Activated T-helper 1 cell treated with anti-CD3 and anti-CD28 coated beads, Interleukin-12 subunit alpha, Interleukin-12 subunit beta, Interleukin-2, Interleukin-4 antibody, amounts not matched to agents 30 ng/mL and 10 ng/mL and 1 ng/mL, durations not matched to agents 14 hours and 24 hours and 36 hours (primary cell): ENCODE measurements around the gene ATP8A2. TPM values are rescaled to one million over a fixed set of nuclear protein-coding genes. Genes with fewer than 3 reads are reported as not detected.
"Not testable (repeated sequence)": the region's sequence is repeated elsewhere in the genome, so short reads cannot be mapped to it uniquely, and the experiment has no call there.

Experiments
- DNase-seq: peaks from one replicate; pipeline ENCODE4 v3.0.0; 2021; ENCODE audit warnings: low spot score
- H3K27ac Mint-ChIP-seq: one replicate; pipeline ENCODE4 v1.8.0; 2021; ENCODE audit warnings: mild to moderate bottlenecking, mixed read lengths
- H3K27me3 Mint-ChIP-seq: one replicate; pipeline ENCODE4 v1.8.0; 2022; ENCODE audit warnings: mild to moderate bottlenecking, moderate library complexity, mixed read lengths; ENCODE audit not compliant: insufficient read depth
- H3K36me3 Mint-ChIP-seq: one replicate; pipeline ENCODE4 v1.8.0; 2021; ENCODE audit warnings: low read depth, mixed read lengths
- H3K4me1 Mint-ChIP-seq: one replicate; pipeline ENCODE4 v1.8.0; 2021; ENCODE audit warnings: low read depth, mixed read lengths
- H3K4me3 Mint-ChIP-seq: one replicate; pipeline ENCODE4 v1.8.0; 2021; ENCODE audit warnings: mild to moderate bottlenecking, moderate library complexity, mixed read lengths
- H3K9me3 Mint-ChIP-seq: one replicate; pipeline ENCODE4 v1.8.0; 2021; ENCODE audit warnings: mixed read lengths
- intact Hi-C: fragments of 100-400 bp; cut with micrococcal nuclease; formaldehyde crosslinking; loops from one replicate; pipeline ENCODE4 v1.15.1; 2024
- total RNA-seq: library from RNA; stranded (reverse); gene quantifications from 2 replicates; pipeline ENCODE4 v1.2.3, GENCODE V29; 2022

ATP8A2 gene
- total RNA-seq, 1 donor from 2014 or later: 0.52 TPM

DNA sequence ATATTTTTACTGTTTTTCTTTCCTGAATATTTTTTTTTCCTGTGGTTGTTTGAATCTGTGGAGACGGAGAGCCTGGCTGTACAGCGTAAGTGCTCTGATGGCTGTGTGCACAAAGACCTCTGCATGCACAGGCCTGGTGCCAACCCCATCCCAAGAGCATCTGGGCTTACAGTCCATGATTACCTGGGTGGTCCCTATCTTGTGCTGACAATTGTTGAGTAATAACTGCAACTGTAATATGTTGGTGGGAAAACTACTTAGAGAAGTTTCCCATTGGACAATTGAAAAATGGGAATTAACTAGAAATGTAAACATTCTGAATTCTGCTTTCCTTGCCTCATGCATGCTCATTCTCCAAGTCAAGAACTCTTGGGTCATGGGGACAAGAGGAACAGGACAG is 411.3 kb downstream of the ATP8A2 start:
- DNase-seq: no peak
- Mint-ChIP-seq H3K27me3 (peaks cover 5% of the 10 kb centered on the region), H3K4me1 (peaks cover 8% of the 10 kb centered on the region), H3K4me3 (no peak overlapping the region), H3K27ac (no peak overlapping the region), H3K9me3 (no peaks in the 10 kb centered on the region), H3K36me3 (peaks cover 1% of the 10 kb centered on the region)
- intact Hi-C loops: no loop called here

DNA sequence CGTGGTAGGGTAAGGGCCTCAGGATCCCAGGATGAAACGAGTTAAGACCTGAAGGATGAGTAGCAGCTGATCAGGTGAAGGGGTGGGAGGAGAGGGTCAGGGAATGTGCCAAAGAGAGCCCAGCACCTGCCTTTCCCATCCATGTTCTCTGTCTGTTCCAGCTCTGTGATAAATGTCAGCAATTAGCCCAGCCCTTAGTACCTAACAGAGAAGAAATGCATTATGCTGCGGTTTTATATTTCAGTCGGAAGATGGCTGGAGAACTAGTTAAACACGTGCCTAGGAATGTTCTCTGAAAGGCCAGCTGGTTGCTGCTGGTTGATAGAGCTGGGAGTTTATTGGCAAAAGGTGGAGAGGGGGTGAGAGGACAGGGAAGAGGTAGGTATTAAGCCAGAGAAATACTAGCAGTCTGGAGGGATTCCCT is 411.8 kb downstream of the ATP8A2 start:
- Mint-ChIP-seq H3K9me3 (no peaks in the 10 kb centered on the region), H3K27me3 (peaks cover 3% of the 10 kb centered on the region), H3K36me3 (peaks cover under 1% of the 10 kb centered on the region), H3K27ac (no peak overlapping the region), H3K4me3 (no peak overlapping the region), H3K4me1 (peaks cover 8% of the 10 kb centered on the region)
- intact Hi-C loops: no loop called here
- no peak for DNase-seq

DNA sequence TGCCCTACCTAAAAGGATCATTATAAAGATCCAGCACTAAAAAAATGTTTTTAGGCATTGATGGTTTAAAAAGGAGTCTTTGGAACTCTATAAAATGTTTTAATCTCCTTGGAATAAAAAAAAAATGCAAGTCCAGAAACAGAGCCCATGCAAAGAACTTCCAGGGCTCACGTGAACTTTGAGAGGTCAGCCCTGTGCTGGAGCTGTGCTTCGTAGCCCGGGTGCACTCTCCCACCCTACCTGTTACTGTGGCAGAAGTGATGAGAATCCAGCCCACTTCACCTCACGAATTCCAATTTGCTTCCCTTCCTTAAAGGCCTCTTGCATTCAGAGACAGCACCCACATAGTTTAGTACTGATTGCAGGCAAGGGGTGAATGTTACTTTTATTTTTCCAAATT is 412.3 kb downstream of the ATP8A2 start:
- DNase-seq: no peak
- H3K27ac Mint-ChIP-seq: no peak overlapping the region
- no peak overlapping the region for H3K4me3 Mint-ChIP-seq
- peaks cover 3% of the 10 kb centered on the region for H3K27me3 Mint-ChIP-seq
- no peaks in the 10 kb centered on the region for H3K36me3 Mint-ChIP-seq
- peaks cover 8% of the 10 kb centered on the region for H3K4me1 Mint-ChIP-seq
- intact Hi-C loops: no loop called here
- peaks cover under 1% of the 10 kb centered on the region for H3K9me3 Mint-ChIP-seq

DNA sequence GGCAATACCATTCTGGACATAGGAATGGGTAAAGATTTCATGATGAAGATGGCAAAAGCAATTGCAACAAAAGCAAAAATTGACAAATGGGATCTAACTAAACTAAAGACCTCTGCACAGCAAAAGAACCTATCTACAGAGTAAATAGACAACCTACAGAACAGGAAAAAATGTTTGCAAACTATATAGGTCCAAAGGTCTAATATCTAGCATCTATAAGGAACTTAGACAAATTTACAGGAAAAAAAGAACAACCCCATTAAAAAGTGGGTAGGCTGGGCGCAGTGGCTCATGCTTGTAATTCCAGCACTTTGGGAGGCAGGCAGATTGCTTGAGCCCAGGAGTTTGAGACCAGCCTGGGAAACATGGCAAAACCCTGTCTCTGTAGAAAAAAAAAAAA is 418.4 kb downstream of the ATP8A2 start:
- intact Hi-C loops, H3K27ac Mint-ChIP-seq, H3K4me1 Mint-ChIP-seq, H3K4me3 Mint-ChIP-seq, H3K27me3 Mint-ChIP-seq, DNase-seq, H3K36me3 Mint-ChIP-seq: not testable (repeated sequence)
- H3K9me3 Mint-ChIP-seq: peaks cover 16% of the 10 kb centered on the region

DNA sequence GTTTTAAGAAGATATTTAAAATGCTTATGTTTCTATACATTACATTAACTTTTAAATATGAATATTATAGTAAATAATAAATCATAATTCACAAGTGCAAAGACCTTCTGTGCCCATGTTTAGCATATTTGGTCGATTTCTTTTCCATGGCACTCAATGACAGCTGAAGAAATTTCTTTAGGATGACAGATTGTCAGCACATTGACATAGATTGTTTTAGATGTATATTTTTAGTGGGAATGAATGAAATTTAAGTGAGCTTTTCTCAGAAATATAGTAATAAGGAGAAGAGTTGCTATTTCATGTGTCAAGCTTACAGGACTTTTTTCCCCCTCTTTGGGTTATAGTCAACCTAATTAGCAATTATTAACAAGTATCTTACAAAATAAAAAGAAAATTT is 423.5 kb downstream of the ATP8A2 start:
- no peak for DNase-seq
- Mint-ChIP-seq H3K36me3 (no peaks in the 10 kb centered on the region), H3K27me3 (no peaks in the 10 kb centered on the region), H3K4me1 (no peaks in the 10 kb centered on the region), H3K9me3 (peaks cover 5% of the 10 kb centered on the region), H3K4me3 (no peak overlapping the region), H3K27ac (no peak overlapping the region)
- intact Hi-C loops: no loop called here

DNA sequence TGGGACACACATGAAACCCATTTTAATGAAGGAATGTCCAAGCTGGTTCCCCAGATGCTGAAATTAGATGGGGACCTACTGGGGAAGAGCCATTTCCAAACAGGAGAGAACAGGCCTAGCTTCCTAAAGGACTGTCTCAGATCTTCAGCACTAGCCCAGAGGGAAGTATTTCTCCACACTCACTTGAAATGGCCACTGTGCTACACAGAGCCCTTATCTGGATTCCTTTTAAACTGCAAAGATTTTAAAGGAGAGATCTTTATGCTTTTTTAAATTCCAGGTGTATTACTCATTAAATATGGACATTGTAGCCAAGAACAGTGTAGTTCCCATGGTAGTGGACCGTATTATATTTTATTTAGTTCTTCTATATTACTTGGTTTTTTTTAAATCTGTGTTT is 424.7 kb downstream of the ATP8A2 start:
- Mint-ChIP-seq H3K27ac (no peak overlapping the region), H3K4me3 (no peak overlapping the region), H3K9me3 (peaks cover 10% of the 10 kb centered on the region), H3K36me3 (no peaks in the 10 kb centered on the region), H3K27me3 (no peaks in the 10 kb centered on the region), H3K4me1 (no peaks in the 10 kb centered on the region)
- no peak for DNase-seq
- intact Hi-C loops: no loop called here

DNA sequence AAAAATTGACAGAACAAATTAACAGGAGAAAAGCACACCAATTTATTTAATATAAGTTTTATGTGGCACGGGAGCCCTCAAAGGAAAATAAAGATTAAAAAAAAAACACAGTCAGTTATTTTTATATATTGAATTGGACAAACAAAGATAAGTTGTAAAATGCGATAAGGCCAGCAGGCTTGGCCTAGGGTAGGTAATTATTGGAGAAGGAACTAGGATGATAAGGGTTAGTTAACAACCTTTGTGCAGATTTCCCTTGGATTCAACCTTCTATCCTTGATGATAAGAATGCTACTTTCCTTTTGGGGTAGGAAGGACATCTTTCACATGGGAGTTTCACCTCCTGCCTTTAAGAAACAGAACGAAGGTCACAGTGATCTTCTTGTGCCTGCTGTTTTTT is 427.2 kb downstream of the ATP8A2 start:
- intact Hi-C loops: no loop called here

DNA sequence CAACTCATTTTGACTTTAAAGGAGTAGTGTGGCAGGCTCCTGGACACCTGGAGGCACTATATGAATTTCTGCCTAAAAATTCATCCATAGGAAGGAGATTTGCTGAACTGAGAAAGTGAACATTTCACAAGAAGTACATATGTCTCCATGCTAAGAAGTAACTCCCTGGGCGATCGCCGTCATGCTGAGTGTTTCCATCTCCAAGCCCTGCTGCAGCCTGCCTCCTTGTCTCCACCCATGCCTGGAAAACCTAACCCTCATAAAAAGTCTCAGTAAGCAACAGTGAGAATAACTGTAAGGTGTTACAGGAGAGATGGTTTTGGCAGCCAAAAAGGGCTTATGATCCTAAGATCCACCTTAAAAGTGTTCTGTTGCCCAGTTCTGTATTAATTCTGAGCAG is 428.7 kb downstream of the ATP8A2 start:
- intact Hi-C loops: no loop called here
- Mint-ChIP-seq H3K27ac (no peak overlapping the region), H3K4me3 (no peak overlapping the region), H3K27me3 (no peaks in the 10 kb centered on the region), H3K36me3 (peaks cover 5% of the 10 kb centered on the region), H3K9me3 (peaks cover 26% of the 10 kb centered on the region), H3K4me1 (peaks cover 4% of the 10 kb centered on the region)
- DNase-seq: no peak

More for the DNA sequence above, 427.2 kb downstream of the ATP8A2 start:
- Mint-ChIP-seq H3K9me3 (peaks cover 20% of the 10 kb centered on the region), H3K4me1 (no peaks in the 10 kb centered on the region), H3K4me3 (no peak overlapping the region), H3K27me3 (no peaks in the 10 kb centered on the region), H3K27ac (no peak overlapping the region), H3K36me3 (peaks cover 4% of the 10 kb centered on the region)
- no peak for DNase-seq

DNA sequence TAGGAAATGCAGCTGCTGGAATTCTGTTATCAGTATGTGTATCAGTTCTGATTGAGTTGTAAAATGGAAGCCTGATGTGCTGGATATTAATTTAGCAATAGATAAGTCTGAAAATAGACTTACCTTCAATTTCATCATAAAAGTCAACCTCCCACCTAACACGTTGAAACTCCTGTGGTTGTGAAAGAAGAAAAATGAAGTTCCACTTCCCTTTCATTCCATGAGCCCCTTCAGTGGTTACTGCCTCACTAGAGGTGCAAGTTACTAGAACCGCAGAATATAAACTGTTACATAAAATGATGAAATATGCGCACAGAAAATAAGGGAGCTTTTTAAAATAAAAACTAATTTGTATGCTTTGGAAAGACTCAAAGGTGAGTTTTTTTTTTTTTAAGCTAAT is 430.8 kb downstream of the ATP8A2 start:
- H3K4me1 Mint-ChIP-seq: peaks cover 25% of the 10 kb centered on the region
- H3K36me3 Mint-ChIP-seq: peaks cover 12% of the 10 kb centered on the region
- no peak overlapping the region for H3K4me3 Mint-ChIP-seq
- H3K9me3 Mint-ChIP-seq: peaks cover 44% of the 10 kb centered on the region
- no peak for DNase-seq
- intact Hi-C loops: no loop called here
- no peak overlapping the region for H3K27ac Mint-ChIP-seq
- H3K27me3 Mint-ChIP-seq: no peaks in the 10 kb centered on the region

DNA sequence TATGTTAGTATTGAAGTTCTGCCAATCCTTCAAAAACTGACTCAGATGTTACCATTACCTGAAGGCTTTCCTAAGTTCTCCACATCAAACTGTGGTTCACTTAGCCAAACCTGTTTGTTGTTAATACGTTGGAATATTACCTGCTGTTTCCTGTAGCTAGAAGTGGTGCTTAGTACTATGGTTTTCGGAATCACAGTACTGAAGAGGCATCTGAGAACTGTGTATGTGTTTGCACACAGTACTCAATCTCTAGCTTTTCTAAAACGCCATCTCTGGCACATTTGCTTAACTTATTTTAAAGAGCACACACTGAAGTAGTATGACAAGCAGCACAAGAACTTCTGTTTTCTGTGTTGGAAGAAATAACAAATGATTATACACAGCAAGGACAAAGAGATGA is 431.9 kb downstream of the ATP8A2 start:
- intact Hi-C loops: no loop called here
- DNase-seq: no peak
- H3K36me3 Mint-ChIP-seq: peaks cover 13% of the 10 kb centered on the region
- H3K27me3 Mint-ChIP-seq: no peaks in the 10 kb centered on the region
- H3K4me3 Mint-ChIP-seq: no peak overlapping the region
- peaks cover 28% of the 10 kb centered on the region for H3K4me1 Mint-ChIP-seq
- H3K9me3 Mint-ChIP-seq: peaks cover 46% of the 10 kb centered on the region
- no peak overlapping the region for H3K27ac Mint-ChIP-seq

DNA sequence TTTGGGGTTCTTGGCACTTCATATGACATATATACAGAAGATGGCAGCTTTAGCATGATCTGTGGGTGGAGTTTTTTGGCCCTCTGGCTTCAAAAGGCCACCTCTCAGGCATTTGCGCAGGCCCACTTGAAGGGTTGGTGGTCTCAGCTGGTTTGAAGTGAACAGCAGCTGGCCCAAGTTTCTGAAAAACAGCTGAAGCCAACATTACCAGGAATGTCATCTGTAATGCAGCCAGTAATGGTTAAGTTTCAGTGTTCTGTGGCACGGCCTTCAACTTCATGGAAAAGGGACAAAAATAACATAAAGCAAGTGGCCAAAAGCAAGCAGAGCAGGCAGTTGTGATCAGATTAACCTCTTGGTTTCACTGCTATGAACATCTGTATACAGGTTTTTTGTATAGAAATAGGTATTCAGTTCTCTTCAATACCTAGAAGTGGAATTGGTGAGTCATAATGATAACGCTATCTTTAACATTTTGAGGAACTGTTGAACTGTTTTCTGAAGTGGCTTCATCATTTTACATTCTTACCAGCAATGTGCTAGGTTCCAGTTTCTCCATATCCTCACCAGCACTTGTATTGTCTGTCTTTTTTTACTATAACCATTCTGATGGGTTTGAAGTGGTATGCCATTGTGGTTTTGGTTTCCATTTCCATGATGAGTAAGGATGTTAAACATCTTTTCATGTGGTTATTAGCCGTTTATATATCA is 434.6 kb downstream of the ATP8A2 start:
- H3K36me3 Mint-ChIP-seq: peaks cover 19% of the 10 kb centered on the region
- DNase-seq: peak; percentile 11
- H3K9me3 Mint-ChIP-seq: peaks cover 58% of the 10 kb centered on the region
- H3K4me1 Mint-ChIP-seq: peaks cover 28% of the 10 kb centered on the region
- H3K27me3 Mint-ChIP-seq: no peaks in the 10 kb centered on the region
- H3K4me3 Mint-ChIP-seq: peak overlapping the region; percentile 61
- H3K27ac Mint-ChIP-seq: peak overlapping the region; percentile 87
- intact Hi-C loops: loop anchor here (1.0 to 5.0 kb wide), 7 partner anchors 41 to 246 kb away; partner anchors contain the start of gene SHISA2

DNA sequence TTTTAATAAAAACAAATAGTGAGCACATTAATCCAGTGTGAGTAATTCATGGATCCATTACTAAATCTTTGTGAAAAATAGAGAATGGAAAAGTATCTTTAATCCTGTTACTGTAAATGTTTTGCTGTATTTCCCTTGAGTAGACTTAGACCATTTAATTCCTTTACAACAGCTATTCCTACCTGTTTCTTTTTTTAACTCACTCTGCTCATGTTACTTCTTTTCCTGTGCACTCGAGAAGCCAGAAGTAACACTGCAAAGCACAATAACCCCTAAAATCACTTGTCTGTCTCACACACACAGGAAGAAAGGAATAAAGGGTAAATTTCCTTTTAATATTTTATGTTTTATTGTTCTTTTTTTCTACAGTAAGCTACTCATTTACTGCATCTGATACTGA is 435.8 kb downstream of the ATP8A2 start:
- Mint-ChIP-seq H3K9me3 (peaks cover 60% of the 10 kb centered on the region), H3K4me1 (peaks cover 28% of the 10 kb centered on the region), H3K36me3 (peaks cover 20% of the 10 kb centered on the region), H3K27ac (no peak overlapping the region), H3K4me3 (no peak overlapping the region), H3K27me3 (no peaks in the 10 kb centered on the region)
- intact Hi-C loops: loop anchor here (2.0 to 5.0 kb wide), 2 partner anchors 235 to 245 kb away; partner anchors contain the start of gene SHISA2
- DNase-seq: no peak

DNA sequence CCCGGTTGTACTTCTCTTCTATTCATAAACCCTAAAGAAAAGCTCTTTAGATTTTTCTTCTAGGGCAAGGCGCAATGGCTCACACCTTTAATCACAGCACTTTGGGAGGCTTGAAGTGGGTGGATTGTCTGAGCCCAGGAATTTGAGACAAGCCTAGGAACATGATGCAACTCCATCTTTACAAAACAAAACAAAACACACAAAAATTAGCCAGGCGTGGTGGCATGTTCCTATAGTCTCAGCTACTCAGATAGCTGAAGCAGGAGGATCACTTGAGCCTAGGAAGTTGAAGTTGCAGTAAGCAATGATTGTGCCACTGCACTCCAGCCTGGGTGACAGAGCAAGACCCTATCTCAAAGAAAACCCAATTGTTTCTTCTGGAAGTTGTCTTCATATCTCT is 439.7 kb downstream of the ATP8A2 start:
- Mint-ChIP-seq H3K27me3 (peaks cover 1% of the 10 kb centered on the region), H3K4me3 (no peak overlapping the region), H3K27ac (no peak overlapping the region), H3K9me3 (peaks cover 50% of the 10 kb centered on the region), H3K36me3 (peaks cover 15% of the 10 kb centered on the region), H3K4me1 (peaks cover 13% of the 10 kb centered on the region)
- no peak for DNase-seq
- intact Hi-C loops: no loop called here

DNA sequence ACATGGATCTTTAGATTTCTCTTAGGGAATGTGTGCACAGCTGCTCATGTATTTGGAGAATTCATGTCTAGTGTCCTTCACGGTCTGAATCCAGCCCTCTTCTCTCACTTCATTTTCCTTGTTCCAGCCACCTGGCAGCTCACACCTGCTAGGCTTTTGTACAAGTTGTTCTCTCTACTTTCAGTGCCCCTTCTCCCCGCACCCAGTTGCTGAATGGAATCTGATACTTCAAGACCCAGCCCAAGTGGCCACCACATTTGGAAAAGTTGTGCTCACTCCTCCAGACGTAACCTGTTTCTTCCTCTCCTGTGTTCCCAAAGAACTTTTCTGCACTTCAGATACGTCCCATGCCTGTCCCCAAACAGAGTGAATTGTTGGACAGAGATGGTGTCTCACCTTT is 444.5 kb downstream of the ATP8A2 start:
- no peak for DNase-seq
- Mint-ChIP-seq H3K4me1 (no peaks in the 10 kb centered on the region), H3K36me3 (peaks cover 5% of the 10 kb centered on the region), H3K27ac (no peak overlapping the region), H3K9me3 (peaks cover 24% of the 10 kb centered on the region), H3K4me3 (no peak overlapping the region), H3K27me3 (peaks cover 3% of the 10 kb centered on the region)
- intact Hi-C loops: no loop called here
